ENCODE results near the gene NUDT16L1. TPM values are rescaled to one million over a fixed set of nuclear protein-coding genes. Genes with fewer than 3 reads are reported as not detected.

Gene NUDT16L1
- total and polyA plus RNA-seq, 2 donors, result 35.4 to 37.1 TPM

DNA sequence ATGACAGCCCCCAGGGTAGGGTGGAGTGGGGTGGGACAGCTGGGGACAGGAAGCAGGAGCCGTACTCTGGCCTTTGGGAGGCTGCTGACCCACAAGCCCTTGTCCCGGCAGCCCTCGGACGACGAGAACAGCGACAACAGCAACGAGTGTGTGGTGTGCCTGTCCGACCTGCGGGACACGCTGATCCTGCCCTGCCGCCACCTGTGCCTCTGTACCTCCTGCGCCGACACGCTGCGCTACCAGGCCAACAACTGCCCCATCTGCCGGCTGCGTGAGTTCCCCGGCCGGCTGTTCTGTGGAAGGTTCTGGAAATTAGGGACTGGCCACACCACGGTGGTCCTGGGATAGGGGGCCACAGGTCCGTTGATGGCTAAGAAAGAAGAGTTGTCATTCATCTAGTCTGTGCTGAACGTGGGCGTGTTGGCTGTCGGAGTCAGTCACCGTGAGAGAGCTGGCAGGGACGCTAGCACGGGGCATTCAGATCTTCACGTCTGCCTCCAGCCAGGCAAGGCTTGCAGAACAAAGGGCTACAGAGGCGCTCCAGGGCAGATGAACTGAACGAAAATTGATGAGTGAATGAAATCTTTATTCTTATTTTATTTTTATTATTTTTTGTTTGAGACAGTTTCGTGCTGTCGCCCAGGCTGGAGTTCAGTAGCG lies 19.8 kb upstream of the NUDT16L1 start:
- H3K36me3 ChIP-seq (ENCODE audit: control insufficient read depth in 2 of 2, insufficient read depth in 2 of 2, low read length in 1 of 2), result peaks cover 41 to 60% of the 10 kb centered on the region in 2 donors

DNA sequence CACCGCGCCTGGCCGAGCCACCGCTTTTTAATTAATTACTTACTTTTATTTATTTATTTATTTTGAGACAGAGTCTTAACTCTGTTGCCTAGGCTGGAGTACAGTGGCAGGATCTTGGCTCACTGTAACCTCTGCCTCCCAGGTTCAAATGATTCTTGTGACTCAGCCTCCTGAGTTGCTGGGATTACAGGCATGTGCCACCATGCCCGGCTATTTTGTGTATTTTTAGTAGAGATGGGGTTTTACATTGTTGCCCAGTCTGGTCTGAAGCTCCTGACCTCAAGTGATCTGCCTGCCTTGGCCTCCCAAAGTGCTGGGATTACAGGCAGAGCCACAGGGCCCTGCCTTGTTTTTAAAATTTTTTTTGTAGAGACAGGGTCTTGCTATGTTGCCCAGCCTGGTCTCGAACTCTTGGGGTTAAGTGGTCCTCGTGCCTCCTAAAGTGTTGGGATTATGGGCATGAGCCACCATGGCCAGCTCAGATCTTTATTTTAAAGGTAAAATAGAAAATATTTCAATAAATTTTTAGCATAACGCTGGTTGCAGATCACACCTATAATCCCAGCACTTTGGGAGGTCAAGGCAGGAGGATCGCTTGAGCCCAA lies 18.3 kb upstream of the NUDT16L1 start:
- no peak for DNase-seq (ENCODE audit: low read depth in 6 of 9, low spot score in 9 of 9)

More for the DNA sequence above, 19.8 kb upstream of the NUDT16L1 start:
- Histone ChIP-seq H3K4me1 (ENCODE audit: control insufficient read depth in 2 of 2, insufficient read depth in 2 of 2, low read length in 2 of 2) (peaks cover 6 to 19% of the 10 kb centered on the region in 2 donors), H3K27ac (ENCODE audit: low read depth in 1 of 2, low read length in 1 of 2) (no peak overlapping the region), H3K4me3 (ENCODE audit: low read length in 2 of 2) (no peak overlapping the region), H3K27me3 (ENCODE audit: control insufficient read depth in 2 of 2, insufficient read depth in 1 of 2, low read length in 1 of 2) (no peaks in the 10 kb centered on the region), H3K9me3 (ENCODE audit: control insufficient read depth in 2 of 2, insufficient read depth in 1 of 2, low read length in 1 of 2) (no peaks in the 10 kb centered on the region)
- 97% methylated on average over 33 of the region's 33 CpGs for WGBS
- DNase-seq (ENCODE audit: low read depth in 6 of 9, low spot score in 9 of 9), result no peak

DNA sequence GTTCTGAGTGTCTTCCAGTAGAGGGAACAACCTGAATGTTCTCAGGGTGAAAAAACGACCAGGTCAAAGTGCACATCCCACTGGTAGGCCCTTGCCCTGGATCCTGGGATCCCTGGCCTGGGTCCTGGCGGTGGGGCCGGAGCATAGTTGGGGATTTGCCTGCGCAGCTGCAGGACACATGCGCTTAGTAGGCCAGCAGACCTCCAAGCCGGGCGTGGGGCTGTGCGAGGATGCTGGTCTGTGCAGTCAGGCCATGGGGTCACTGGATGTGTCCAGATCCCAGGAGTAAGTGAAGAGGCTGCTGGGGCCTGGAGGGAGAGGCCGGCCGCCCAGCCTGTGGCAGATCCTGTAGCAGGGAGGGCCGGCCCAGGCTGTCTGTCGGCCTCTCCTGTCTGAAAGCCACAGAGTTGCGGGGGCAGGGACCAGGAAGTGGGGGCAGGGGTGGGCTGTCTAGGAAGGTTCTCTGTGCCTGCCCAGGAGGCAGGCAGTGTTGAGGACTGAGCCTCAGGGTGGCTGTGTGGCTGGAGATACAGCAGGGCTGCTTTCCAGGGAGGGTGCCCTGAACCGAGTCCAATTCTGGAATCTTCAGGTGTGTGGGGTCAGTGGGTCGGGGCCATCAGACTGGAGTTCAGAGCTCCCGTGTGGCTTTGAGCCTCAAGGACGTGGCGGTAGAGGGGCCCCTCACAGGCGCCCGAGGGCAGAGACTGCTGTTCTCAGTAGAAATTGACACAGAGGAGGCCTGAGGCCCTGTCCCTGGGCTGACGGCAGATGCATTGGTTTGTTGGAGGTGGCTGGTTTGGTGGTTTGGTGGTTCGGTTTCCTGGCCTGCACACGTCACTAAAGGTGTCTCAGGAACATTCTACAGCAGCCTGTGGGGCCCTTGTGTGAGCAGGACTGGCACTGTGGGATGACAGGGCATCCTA lies 17.2 kb upstream of the NUDT16L1 start:
- no peaks in the 10 kb centered on the region for H3K9me3 ChIP-seq (ENCODE audit: control insufficient read depth in 2 of 2, insufficient read depth in 1 of 2, low read length in 1 of 2)
- H3K27ac ChIP-seq (ENCODE audit: low read depth in 1 of 2, low read length in 1 of 2), result peak overlapping the region; percentile 44 to 77
- DNase-seq (ENCODE audit: low read depth in 6 of 9, low spot score in 9 of 9), result peak in 2 of 9 donors; percentile 54 to 74
- peaks cover 6 to 23% of the 10 kb centered on the region in 2 donors for H3K4me1 ChIP-seq (ENCODE audit: control insufficient read depth in 2 of 2, insufficient read depth in 2 of 2, low read length in 2 of 2)
- whole genome bisulfite sequencing, result 46% methylated on average over 23 of the region's 23 CpGs
- H3K36me3 ChIP-seq (ENCODE audit: control insufficient read depth in 2 of 2, insufficient read depth in 2 of 2, low read length in 1 of 2), result peaks cover 26 to 42% of the 10 kb centered on the region in 2 donors
- H3K27me3 ChIP-seq (ENCODE audit: control insufficient read depth in 2 of 2, insufficient read depth in 1 of 2, low read length in 1 of 2), result no peaks in the 10 kb centered on the region
- no peak overlapping the region for H3K4me3 ChIP-seq (ENCODE audit: low read length in 2 of 2)

More for the DNA sequence above, 18.3 kb upstream of the NUDT16L1 start:
- Histone ChIP-seq H3K36me3 (ENCODE audit: control insufficient read depth in 2 of 2, insufficient read depth in 2 of 2, low read length in 1 of 2) (peaks cover 34 to 48% of the 10 kb centered on the region in 2 donors), H3K27me3 (ENCODE audit: control insufficient read depth in 2 of 2, insufficient read depth in 1 of 2, low read length in 1 of 2) (no peaks in the 10 kb centered on the region), H3K4me1 (ENCODE audit: control insufficient read depth in 2 of 2, insufficient read depth in 2 of 2, low read length in 2 of 2) (peaks cover 6 to 23% of the 10 kb centered on the region in 2 donors), H3K27ac (ENCODE audit: low read depth in 1 of 2, low read length in 1 of 2) (no peak overlapping the region), H3K4me3 (ENCODE audit: low read length in 2 of 2) (no peak overlapping the region), H3K9me3 (ENCODE audit: control insufficient read depth in 2 of 2, insufficient read depth in 1 of 2, low read length in 1 of 2) (no peaks in the 10 kb centered on the region)
- WGBS, result 99% methylated on average over 9 of the region's 9 CpGs

DNA sequence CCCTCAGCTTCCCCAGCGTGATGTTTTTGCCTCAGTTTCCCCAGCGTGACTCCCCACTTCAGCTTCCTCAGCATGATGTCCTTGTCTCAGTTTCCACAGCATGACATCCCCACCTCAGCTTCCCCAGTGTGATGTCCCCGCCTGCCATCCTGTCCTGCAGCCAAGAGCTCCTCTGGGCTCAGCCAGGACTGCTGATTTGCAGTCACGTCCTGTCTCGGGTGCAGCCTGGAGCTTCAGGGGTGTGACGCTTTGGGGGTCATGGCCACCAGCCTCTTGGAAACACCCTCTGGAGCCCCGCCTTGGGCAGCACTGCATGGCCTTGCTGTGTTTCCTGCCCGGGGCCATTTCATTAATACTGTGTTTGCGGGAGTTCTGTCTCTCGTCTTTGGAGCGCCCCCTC lies 16.5 kb upstream of the NUDT16L1 start:
- peaks cover 21 to 43% of the 10 kb centered on the region in 2 donors for H3K36me3 ChIP-seq (ENCODE audit: control insufficient read depth in 2 of 2, insufficient read depth in 2 of 2, low read length in 1 of 2)
- no peaks in the 10 kb centered on the region for H3K27me3 ChIP-seq (ENCODE audit: control insufficient read depth in 2 of 2, insufficient read depth in 1 of 2, low read length in 1 of 2)
- H3K9me3 ChIP-seq (ENCODE audit: control insufficient read depth in 2 of 2, insufficient read depth in 1 of 2, low read length in 1 of 2), result no peaks in the 10 kb centered on the region
- no peak for DNase-seq (ENCODE audit: low read depth in 6 of 9, low spot score in 9 of 9)
- peaks cover 6 to 30% of the 10 kb centered on the region in 2 donors for H3K4me1 ChIP-seq (ENCODE audit: control insufficient read depth in 2 of 2, insufficient read depth in 2 of 2, low read length in 2 of 2)
- 89% methylated on average over 11 of the region's 11 CpGs for WGBS
- H3K4me3 ChIP-seq (ENCODE audit: low read length in 2 of 2), result no peak overlapping the region
- H3K27ac ChIP-seq (ENCODE audit: low read depth in 1 of 2, low read length in 1 of 2), result peak overlapping the region; percentile 46 to 77

DNA sequence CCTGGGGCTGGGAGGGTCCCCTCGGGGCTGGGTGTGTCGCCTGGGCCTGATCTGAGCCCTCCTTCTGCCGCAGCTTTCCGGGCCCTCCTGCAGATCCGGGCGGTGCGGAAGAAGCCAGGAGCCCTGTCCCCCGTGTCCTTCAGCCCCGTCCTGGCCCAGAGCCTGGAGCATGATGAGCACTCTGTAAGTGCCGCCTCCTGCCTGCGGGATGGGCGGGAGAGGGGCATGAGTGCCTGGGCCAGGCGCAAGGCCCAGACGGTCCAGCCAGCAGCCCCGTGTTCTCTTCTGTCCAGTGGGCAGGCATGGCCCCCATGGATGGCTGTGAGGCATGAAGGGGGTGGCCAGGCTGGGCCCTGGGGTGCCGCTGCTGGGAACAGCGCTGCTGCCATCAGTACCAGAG lies 16.0 kb upstream of the NUDT16L1 start:
- H3K36me3 ChIP-seq (ENCODE audit: control insufficient read depth in 2 of 2, insufficient read depth in 2 of 2, low read length in 1 of 2), result peaks cover 18 to 42% of the 10 kb centered on the region in 2 donors
- peaks cover 6 to 36% of the 10 kb centered on the region in 2 donors for H3K4me1 ChIP-seq (ENCODE audit: control insufficient read depth in 2 of 2, insufficient read depth in 2 of 2, low read length in 2 of 2)
- no peak overlapping the region for H3K27ac ChIP-seq (ENCODE audit: low read depth in 1 of 2, low read length in 1 of 2)
- no peak for DNase-seq (ENCODE audit: low read depth in 6 of 9, low spot score in 9 of 9)
- no peaks in the 10 kb centered on the region for H3K9me3 ChIP-seq (ENCODE audit: control insufficient read depth in 2 of 2, insufficient read depth in 1 of 2, low read length in 1 of 2)
- WGBS, result 98% methylated on average over 17 of the region's 17 CpGs
- no peak overlapping the region for H3K4me3 ChIP-seq (ENCODE audit: low read length in 2 of 2)
- no peaks in the 10 kb centered on the region for H3K27me3 ChIP-seq (ENCODE audit: control insufficient read depth in 2 of 2, insufficient read depth in 1 of 2, low read length in 1 of 2)

DNA sequence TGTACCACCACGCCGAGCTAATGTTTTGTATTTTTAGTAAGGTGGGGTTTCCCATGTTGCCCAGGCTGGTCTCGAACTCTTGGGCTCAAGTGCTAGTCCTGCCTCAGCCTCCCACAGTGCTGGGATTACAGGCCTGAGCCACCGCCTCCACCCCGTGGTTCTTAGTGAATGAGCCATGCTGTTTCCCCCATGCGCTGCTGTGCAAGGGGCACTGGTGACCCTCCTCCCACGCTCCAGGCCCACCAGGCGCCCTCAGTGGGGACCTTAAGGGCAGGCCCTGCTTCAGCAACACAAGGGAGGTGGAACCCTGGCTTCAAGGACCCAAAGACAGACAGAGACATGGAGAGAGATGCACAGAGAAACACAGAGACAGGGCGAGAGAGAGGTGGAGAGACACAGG lies 15.4 kb upstream of the NUDT16L1 start:
- peaks cover 19 to 47% of the 10 kb centered on the region in 2 donors for H3K36me3 ChIP-seq (ENCODE audit: control insufficient read depth in 2 of 2, insufficient read depth in 2 of 2, low read length in 1 of 2)
- H3K27ac ChIP-seq (ENCODE audit: low read depth in 1 of 2, low read length in 1 of 2), result no peak overlapping the region
- no peaks in the 10 kb centered on the region for H3K9me3 ChIP-seq (ENCODE audit: control insufficient read depth in 2 of 2, insufficient read depth in 1 of 2, low read length in 1 of 2)
- H3K27me3 ChIP-seq (ENCODE audit: control insufficient read depth in 2 of 2, insufficient read depth in 1 of 2, low read length in 1 of 2), result no peaks in the 10 kb centered on the region
- no peak overlapping the region for H3K4me3 ChIP-seq (ENCODE audit: low read length in 2 of 2)
- WGBS, result 97% methylated on average over 9 of the region's 9 CpGs
- no peak for DNase-seq (ENCODE audit: low read depth in 6 of 9, low spot score in 9 of 9)
- H3K4me1 ChIP-seq (ENCODE audit: control insufficient read depth in 2 of 2, insufficient read depth in 2 of 2, low read length in 2 of 2), result peaks cover 6 to 41% of the 10 kb centered on the region in 2 donors

DNA sequence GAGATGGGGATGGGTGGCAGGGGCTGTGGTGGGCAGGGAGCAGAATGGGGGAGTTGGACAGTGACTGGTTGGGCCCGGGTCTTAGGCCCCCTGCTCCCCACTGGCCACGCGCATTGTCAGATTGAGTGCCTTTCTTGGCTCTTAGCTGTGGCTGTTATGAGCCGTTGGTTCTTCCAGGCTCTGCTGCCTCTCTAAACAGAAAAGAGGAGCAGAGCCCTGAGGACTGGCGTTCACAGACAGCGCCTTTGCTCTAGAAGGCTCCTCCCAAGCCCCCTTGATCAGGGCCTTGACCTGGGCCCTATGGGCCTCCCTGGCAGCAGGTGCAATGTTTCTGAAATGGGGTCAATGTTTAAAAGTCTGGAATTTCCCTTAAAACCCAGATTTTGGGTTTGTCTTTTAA lies 14.8 kb upstream of the NUDT16L1 start:
- DNase-seq (ENCODE audit: low read depth in 6 of 9, low spot score in 9 of 9), result no peak
- Histone ChIP-seq H3K27ac (ENCODE audit: low read depth in 1 of 2, low read length in 1 of 2) (no peak overlapping the region), H3K4me1 (ENCODE audit: control insufficient read depth in 2 of 2, insufficient read depth in 2 of 2, low read length in 2 of 2) (peaks cover 6 to 41% of the 10 kb centered on the region in 2 donors), H3K36me3 (ENCODE audit: control insufficient read depth in 2 of 2, insufficient read depth in 2 of 2, low read length in 1 of 2) (peaks cover 18 to 47% of the 10 kb centered on the region in 2 donors), H3K27me3 (ENCODE audit: control insufficient read depth in 2 of 2, insufficient read depth in 1 of 2, low read length in 1 of 2) (no peaks in the 10 kb centered on the region), H3K4me3 (ENCODE audit: low read length in 2 of 2) (no peak overlapping the region), H3K9me3 (ENCODE audit: control insufficient read depth in 2 of 2, insufficient read depth in 1 of 2, low read length in 1 of 2) (no peaks in the 10 kb centered on the region)
- 95% methylated on average over 6 of the region's 6 CpGs for WGBS

DNA sequence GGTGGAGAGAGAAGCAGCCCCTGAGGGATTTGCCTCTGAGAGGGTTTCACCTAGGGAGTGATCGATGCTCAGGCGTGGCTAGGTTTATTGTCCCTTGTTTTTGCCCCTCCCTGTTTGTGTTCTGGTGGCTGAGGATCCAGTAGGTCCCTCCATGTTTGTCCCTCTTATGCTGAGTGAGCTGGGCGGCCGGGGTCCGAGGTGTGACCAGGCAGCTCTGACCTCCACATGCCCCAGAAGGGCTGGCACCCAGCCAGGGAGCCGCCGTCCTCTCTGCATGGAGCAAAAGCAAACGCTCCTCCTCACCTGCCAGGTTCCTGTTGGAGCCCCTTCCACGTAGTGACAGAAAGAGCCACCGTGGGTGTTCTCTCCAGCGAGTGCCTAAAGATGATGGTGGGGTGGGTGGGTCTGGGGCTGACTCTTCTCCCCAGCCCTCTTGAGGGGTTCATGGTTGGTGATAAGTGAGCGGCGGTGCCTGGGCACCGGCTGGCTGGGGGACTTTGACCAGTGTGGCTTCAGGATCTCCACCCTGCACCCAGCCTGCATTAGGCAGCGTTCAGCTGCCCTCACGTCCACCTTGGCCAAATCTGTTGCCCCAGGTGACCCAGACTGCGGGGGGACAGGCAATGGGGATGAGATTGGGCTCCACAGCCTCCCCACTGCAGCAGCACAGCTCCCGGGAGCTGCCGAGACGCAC lies 14.1 kb upstream of the NUDT16L1 start:
- 94% methylated on average over 20 of the region's 20 CpGs for WGBS
- H3K27ac ChIP-seq (ENCODE audit: low read depth in 1 of 2, low read length in 1 of 2), result peak overlapping the region; percentile 11 to 12
- DNase-seq (ENCODE audit: low read depth in 6 of 9, low spot score in 9 of 9), result no peak
- H3K27me3 ChIP-seq (ENCODE audit: control insufficient read depth in 2 of 2, insufficient read depth in 1 of 2, low read length in 1 of 2), result no peaks in the 10 kb centered on the region
- H3K4me3 ChIP-seq (ENCODE audit: low read length in 2 of 2), result no peak overlapping the region
- H3K36me3 ChIP-seq (ENCODE audit: control insufficient read depth in 2 of 2, insufficient read depth in 2 of 2, low read length in 1 of 2), result peaks cover 20 to 51% of the 10 kb centered on the region in 2 donors
- H3K9me3 ChIP-seq (ENCODE audit: control insufficient read depth in 2 of 2, insufficient read depth in 1 of 2, low read length in 1 of 2), result peaks cover 0 to 4% of the 10 kb centered on the region in 2 donors
- peaks cover 6 to 41% of the 10 kb centered on the region in 2 donors for H3K4me1 ChIP-seq (ENCODE audit: control insufficient read depth in 2 of 2, insufficient read depth in 2 of 2, low read length in 2 of 2)

Measured in thymus (tissue), 11 donors.